ENCODE results near the gene KBTBD8.

GRCh38 chr3:67011414-67012131 is 13.5 kb downstream of the KBTBD8 start:
- TF ChIP-seq CTCF (IDR thresholded peaks at IDR 0.05) (no peak), POLR2A (IDR thresholded peaks at IDR 0.05) (no peak)

All from Peyer's patch (tissue), 4 donors.